Measurements from ENCODE around the gene FAAH. TPM values are rescaled to one million over a fixed set of nuclear protein-coding genes. Genes with fewer than 3 reads are reported as not detected.

The FAAH gene
- total and polyA plus RNA-seq, 2 of the 13 experiments (the other 11 are each of a cell fraction or from before 2014, with no cell fraction given) = 5.4 to 11.0 TPM

- TF ChIP-seq, protein P1, sequence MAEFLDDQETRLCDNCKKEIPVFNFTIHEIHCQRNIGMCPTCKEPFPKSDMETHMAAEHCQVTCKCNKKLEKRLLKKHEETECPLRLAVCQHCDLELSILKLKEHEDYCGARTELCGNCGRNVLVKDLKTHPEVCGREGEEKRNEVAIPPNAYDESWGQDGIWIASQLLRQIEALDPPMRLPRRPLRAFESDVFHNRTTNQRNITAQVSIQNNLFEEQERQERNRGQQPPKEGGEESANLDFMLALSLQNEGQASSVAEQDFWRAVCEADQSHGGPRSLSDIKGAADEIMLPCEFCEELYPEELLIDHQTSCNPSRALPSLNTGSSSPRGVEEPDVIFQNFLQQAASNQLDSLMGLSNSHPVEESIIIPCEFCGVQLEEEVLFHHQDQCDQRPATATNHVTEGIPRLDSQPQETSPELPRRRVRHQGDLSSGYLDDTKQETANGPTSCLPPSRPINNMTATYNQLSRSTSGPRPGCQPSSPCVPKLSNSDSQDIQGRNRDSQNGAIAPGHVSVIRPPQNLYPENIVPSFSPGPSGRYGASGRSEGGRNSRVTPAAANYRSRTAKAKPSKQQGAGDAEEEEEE (CRISPR knock-in tag; IDR thresholded peaks at IDR 0.05; ENCODE audit: borderline replicate concordance) = no peak
- peak; percentile 95 for TF ChIP-seq MXD3 (CRISPR knock-in tag; IDR thresholded peaks at IDR 0.05)
- TF ChIP-seq, protein P2, sequence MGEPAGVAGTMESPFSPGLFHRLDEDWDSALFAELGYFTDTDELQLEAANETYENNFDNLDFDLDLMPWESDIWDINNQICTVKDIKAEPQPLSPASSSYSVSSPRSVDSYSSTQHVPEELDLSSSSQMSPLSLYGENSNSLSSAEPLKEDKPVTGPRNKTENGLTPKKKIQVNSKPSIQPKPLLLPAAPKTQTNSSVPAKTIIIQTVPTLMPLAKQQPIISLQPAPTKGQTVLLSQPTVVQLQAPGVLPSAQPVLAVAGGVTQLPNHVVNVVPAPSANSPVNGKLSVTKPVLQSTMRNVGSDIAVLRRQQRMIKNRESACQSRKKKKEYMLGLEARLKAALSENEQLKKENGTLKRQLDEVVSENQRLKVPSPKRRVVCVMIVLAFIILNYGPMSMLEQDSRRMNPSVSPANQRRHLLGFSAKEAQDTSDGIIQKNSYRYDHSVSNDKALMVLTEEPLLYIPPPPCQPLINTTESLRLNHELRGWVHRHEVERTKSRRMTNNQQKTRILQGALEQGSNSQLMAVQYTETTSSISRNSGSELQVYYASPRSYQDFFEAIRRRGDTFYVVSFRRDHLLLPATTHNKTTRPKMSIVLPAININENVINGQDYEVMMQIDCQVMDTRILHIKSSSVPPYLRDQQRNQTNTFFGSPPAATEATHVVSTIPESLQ (CRISPR knock-in tag; conservative IDR thresholded peaks at IDR 0.05) = no peak
- TF ChIP-seq KLF15 (CRISPR knock-in tag; IDR thresholded peaks at IDR 0.05; ENCODE audit: borderline replicate concordance) = 0 out of 2 replicates have a peak, but pooled peaks have one; percentile 74
- TF ChIP-seq NFKBIZ (CRISPR knock-in tag; IDR thresholded peaks at IDR 0.05) = peak; percentile 71; the same call in 1 of the 2 replicates
- peak; percentile 71 for TF ChIP-seq PPARG (CRISPR knock-in tag; conservative IDR thresholded peaks at IDR 0.05)
- no peak for TF ChIP-seq NR2F1 (CRISPR knock-in tag; IDR thresholded peaks at IDR 0.05)
- TF ChIP-seq DBP (CRISPR knock-in tag; IDR thresholded peaks at IDR 0.05; ENCODE audit: not compliant biosample characterization) = peak; percentile 12
- TF ChIP-seq GZF1 (CRISPR knock-in tag; IDR thresholded peaks at IDR 0.05) = no peak; the same call in 1 of the 2 replicates
- peak; percentile 92 for TF ChIP-seq ERF (CRISPR knock-in tag; IDR thresholded peaks at IDR 0.05)
- no peak; the same call in 1 of the 2 replicates for TF ChIP-seq ZNF775 (CRISPR knock-in tag; IDR thresholded peaks at IDR 0.05; ENCODE audit: borderline replicate concordance)
- no peak for TF ChIP-seq ZNF484 (CRISPR knock-in tag; IDR thresholded peaks at IDR 0.05; ENCODE audit: borderline replicate concordance, low read depth)
- peak; percentile 86 for TF ChIP-seq TBX2 (CRISPR knock-in tag; IDR thresholded peaks at IDR 0.05; ENCODE audit: borderline replicate concordance)
- no peak for TF ChIP-seq ZKSCAN8 (CRISPR knock-in tag; IDR thresholded peaks at IDR 0.05; ENCODE audit: borderline replicate concordance)
- TF ChIP-seq ZNF607 (CRISPR knock-in tag; IDR thresholded peaks at IDR 0.05; ENCODE audit: borderline replicate concordance) = no peak
- TF ChIP-seq, protein P3, sequence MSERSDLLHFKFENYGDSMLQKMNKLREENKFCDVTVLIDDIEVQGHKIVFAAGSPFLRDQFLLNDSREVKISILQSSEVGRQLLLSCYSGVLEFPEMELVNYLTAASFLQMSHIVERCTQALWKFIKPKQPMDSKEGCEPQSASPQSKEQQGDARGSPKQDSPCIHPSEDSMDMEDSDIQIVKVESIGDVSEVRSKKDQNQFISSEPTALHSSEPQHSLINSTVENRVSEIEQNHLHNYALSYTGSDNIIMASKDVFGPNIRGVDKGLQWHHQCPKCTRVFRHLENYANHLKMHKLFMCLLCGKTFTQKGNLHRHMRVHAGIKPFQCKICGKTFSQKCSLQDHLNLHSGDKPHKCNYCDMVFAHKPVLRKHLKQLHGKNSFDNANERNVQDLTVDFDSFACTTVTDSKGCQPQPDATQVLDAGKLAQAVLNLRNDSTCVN (CRISPR knock-in tag; IDR thresholded peaks at IDR 0.05; ENCODE audit: borderline replicate concordance) = peak; percentile 67; the same call in 1 of the 2 replicates
- TF ChIP-seq ZNF660 (CRISPR knock-in tag; IDR thresholded peaks at IDR 0.05; ENCODE audit: borderline replicate concordance, low read depth) = no peak
- TF ChIP-seq SOX6 (IDR thresholded peaks at IDR 0.05) = no peak
- no peak; the same call in 1 of the 2 replicates for TF ChIP-seq SOX6 (CRISPR knock-in tag; IDR thresholded peaks at IDR 0.05)
- peak; percentile 61; the same call in 1 of the 2 replicates for TF ChIP-seq ARNTL (CRISPR knock-in tag; IDR thresholded peaks at IDR 0.05)
- TF ChIP-seq JUNB (CRISPR knock-in tag; IDR thresholded peaks at IDR 0.05; ENCODE audit: borderline replicate concordance) = no peak
These were observed at the start of gene FAAH (continued) for GRCh38 chr1:46394108-46394871.
